NCI-H82 treated with DMSO at 0.1 percent for 48 hours (cell line): Measurements from ENCODE around the gene ZNF574.
A peak's percentile ranks its signal among the peaks of the same experiment; 100 is the strongest.

Experiments
- DNase-seq: peaks from one replicate; lab custom pipeline; 2025; ENCODE audit not compliant: unreplicated experiment; lab: John Stamatoyannopoulos, UW

Gene ZNF574

DNA sequence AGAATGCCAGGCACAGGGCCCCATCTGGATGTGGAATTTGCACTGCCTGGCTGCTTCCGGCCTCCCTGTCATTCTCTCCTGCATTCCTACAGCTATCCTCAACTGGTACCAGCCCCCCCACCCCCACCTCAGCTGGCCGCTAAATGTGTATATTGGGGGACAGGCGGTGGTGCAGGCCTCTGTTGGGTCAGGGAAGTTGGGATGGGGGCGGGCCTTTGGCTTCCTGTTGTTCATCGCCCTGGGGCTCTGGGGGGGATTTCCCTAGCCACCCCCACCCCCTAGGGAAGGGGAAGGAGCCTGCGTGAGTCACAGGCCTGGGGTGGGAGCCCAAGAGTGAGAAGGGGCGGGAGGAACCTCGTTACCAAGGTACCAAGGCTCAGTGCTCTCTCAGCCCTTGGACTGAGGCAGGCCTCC lies 45.7 kb downstream of the ZNF574 start:
- DNase-seq = no peak

- peak; percentile 26 for DNase-seq
These were observed 47.0 kb downstream of the ZNF574 start for GRCh38 chr19:42122691-42123607.

GRCh38 chr19:42123765-42124164 lies 47.8 kb downstream of the ZNF574 start:
- DNase-seq = no peak

DNA sequence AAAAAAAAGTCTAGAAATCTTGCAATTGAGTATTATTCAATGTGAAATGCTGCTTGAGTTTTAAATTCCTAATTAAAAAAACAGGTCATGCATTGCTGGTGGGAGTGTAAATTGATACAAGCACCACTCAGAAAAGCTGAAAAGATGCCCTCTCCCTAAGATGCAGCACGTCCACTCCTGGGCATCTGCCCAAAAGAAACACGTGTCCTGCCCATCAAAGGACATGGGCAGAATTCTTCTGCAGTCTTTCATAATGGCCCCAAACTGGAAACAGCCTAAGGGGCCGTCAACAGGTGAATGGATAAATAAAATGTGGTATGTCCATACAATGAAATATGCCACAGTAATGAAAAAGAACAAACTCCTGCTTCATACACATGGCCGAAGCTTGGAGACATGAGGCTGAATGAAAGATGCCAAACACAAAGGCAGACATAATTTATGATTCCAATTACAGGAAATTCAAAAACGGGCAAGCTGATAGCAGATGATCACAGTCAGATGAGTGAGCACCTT lies 48.5 kb downstream of the ZNF574 start:
- no peak for DNase-seq

- DNase-seq = no peak
These were observed 49.6 kb downstream of the ZNF574 start for GRCh38 chr19:42125536-42125935.

DNA sequence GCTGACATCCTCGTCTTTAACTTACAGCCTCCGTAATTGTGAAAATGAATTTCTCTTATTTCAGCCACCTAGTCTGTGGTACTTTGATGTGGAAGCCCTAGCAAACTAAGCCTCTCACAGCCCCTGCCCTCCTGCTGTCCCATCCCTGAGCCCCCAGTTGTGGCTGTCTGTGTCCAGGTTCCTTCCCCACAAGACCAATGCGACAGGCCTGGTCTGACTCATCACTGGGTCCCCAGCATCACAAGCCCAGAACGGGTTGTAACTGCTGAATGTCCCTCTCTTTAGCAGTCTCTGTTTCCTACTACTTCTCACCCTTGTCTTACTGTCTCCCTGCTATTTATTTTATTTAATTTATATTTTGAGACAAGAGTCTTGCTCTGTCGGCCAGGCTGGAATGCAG lies 50.6 kb downstream of the ZNF574 start:
- DNase-seq = no peak

DNA sequence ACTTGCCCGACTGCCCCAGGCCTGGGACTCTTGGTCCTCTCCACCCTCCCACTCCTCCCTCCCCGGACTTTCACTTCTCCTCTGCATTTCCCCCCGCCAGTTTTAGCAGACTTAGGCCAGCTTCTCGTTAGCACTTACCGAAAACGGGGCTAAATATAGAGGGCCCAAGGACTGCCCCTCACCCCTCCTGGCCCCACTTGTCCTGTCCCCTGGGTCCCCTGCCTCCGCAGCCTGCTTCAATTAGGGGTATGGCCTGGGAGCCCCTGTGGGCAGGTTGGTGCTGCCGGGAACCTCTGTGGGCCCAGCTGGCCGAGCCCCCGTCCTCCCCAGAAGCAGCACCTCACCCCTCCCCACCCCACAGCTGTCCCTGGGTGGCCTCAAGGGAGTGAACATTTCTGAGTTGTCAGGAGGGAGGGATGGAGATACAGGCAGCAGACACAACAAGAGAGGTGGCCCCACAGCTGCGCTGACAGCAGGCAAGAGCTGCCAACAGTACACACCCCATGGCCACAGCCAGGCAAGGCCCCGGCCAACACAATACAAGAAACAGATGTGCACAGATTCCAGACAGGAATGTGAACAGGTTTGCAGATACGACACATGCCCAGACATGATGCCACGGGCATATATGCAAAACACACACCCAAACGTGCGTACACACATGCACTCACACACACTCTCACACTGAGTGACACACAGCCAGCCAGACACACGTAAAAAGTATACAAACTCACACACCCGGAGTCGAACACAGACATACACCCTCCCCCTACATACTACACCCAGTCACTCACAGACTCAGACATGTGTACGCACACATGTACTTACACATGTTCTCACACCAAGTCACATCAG lies 53.7 kb downstream of the ZNF574 start:
- DNase-seq = no peak

- DNase-seq = no peak
These were observed 54.2 kb downstream of the ZNF574 start for GRCh38 chr19:42130254-42130573.
